Retinal pigment epithelial cell (primary cell): ENCODE measurements around the gene INMT.
A peak's percentile ranks its signal among the peaks of the same experiment; 100 is the strongest.

Experiments
- DNase-seq: peaks from one replicate; pipeline ENCODE4 v3.0.0-alpha.2; 2010; ENCODE audit warnings: low read depth
- H3K4me3 ChIP-seq: 2 replicates; pipeline ENCODE4 v1.5.1; 2011; ENCODE audit warnings: mild to moderate bottlenecking, low read length, control low read depth, moderate library complexity
- CTCF ChIP-seq: conservative IDR thresholded peaks from 2 replicates; pipeline ENCODE4 v1.5.1; 2011; ENCODE audit warnings: low read depth, low read length, control low read depth, inconsistent platforms

The INMT gene

GRCh38 chr7:30795161-30795948, 43.4 kb downstream of the INMT start:
- TF ChIP-seq CTCF: no peak
- no peak overlapping the region for H3K4me3 ChIP-seq
- DNase-seq: no peak

- H3K4me3 ChIP-seq: no peak overlapping the region
- no peak for TF ChIP-seq CTCF
- DNase-seq: no peak
Observed at GRCh38 chr7:30796105-30796869, 44.4 kb downstream of the INMT start.

- H3K4me3 ChIP-seq: no peak overlapping the region
- DNase-seq: no peak
- TF ChIP-seq CTCF: no peak
Observed at GRCh38 chr7:30797176-30798040, 45.5 kb downstream of the INMT start.

GRCh38 chr7:30799206-30799975, 47.5 kb downstream of the INMT start:
- no peak overlapping the region for H3K4me3 ChIP-seq
- no peak for DNase-seq
- TF ChIP-seq CTCF: no peak

GRCh38 chr7:30799976-30800661, 48.2 kb downstream of the INMT start:
- no peak for DNase-seq
- TF ChIP-seq CTCF: no peak
- H3K4me3 ChIP-seq: no peak overlapping the region

- peak; percentile 75 for TF ChIP-seq CTCF
- H3K4me3 ChIP-seq: no peak overlapping the region
- no peak for DNase-seq
Observed at GRCh38 chr7:30800785-30801252, 48.9 kb downstream of the INMT start.
